OCI-LY1 (cell line): ENCODE results near the gene ABTB2.

Source experiments
- H2AFZ ChIP-seq: fragments of 200-600 bp; sonication (generic), shearing (Covaris generic); 2 replicates; pipeline ENCODE4 v1.6.0; 2014; ENCODE audit warnings: antibody characterized with exemption, mild to moderate bottlenecking, low read length
- H3F3A ChIP-seq: fragments of 200-600 bp; sonication (generic), shearing (Covaris generic); 2 replicates; pipeline ENCODE4 v1.6.0; 2014; ENCODE audit warnings: mild to moderate bottlenecking, antibody characterized with exemption, low read length, moderate library complexity; ENCODE audit not compliant: insufficient read depth
- H3K27ac ChIP-seq: fragments of 200-600 bp; sonication (generic); 2 replicates; pipeline ENCODE4 v1.5.1; 2014; ENCODE audit warnings: low read length, mixed run types, mild to moderate bottlenecking, low read depth; ENCODE audit not compliant: poor library complexity, severe bottlenecking
- H3K27me3 ChIP-seq: fragments of 200-600 bp; sonication (generic); 2 replicates; pipeline ENCODE4 v1.6.0; 2014; ENCODE audit warnings: antibody characterized with exemption, mild to moderate bottlenecking, low read length, moderate library complexity; ENCODE audit not compliant: insufficient read depth
- H3K36me3 ChIP-seq: fragments of 200-600 bp; sonication (generic); 2 replicates; pipeline ENCODE4 v1.6.1; 2014; ENCODE audit warnings: mild to moderate bottlenecking, antibody characterized with exemption, low read length, moderate library complexity, mixed read lengths; ENCODE audit not compliant: insufficient read depth
- H3K4me1 ChIP-seq: fragments of 200-600 bp; sonication (generic); 2 replicates; pipeline ENCODE4 v1.5.1; 2014; ENCODE audit warnings: mild to moderate bottlenecking, low read length, moderate library complexity; ENCODE audit not compliant: insufficient read depth, severe bottlenecking
- H3K4me2 ChIP-seq: fragments of 200-600 bp; sonication (generic), shearing (Covaris generic); 2 replicates; pipeline ENCODE4 v1.6.1; 2014; ENCODE audit warnings: low read length
- H3K4me3 ChIP-seq: fragments of 200-600 bp; sonication (generic); 2 replicates; pipeline ENCODE4 v1.5.1; 2014; ENCODE audit warnings: low read length, low read depth, mild to moderate bottlenecking, mixed read lengths; ENCODE audit not compliant: poor library complexity, severe bottlenecking
- H3K79me2 ChIP-seq: fragments of 200-600 bp; shearing (Covaris generic); 2 replicates; pipeline ENCODE4 v1.6.1; 2016; ENCODE audit warnings: mixed run types, low read length, mixed read lengths; ENCODE audit not compliant: insufficient read depth
- H3K9ac ChIP-seq: fragments of 200-600 bp; sonication (generic), shearing (Covaris generic); 2 replicates; pipeline ENCODE4 v1.6.1; 2014; ENCODE audit warnings: mild to moderate bottlenecking, low read length, mixed read lengths
- H3K9me2 ChIP-seq: fragments of 200-600 bp; sonication (generic), shearing (Covaris generic); 2 replicates; pipeline ENCODE4 v1.6.1; 2014; ENCODE audit warnings: low read depth, mild to moderate bottlenecking, low read length, mixed read lengths
- H3K9me3 ChIP-seq: fragments of 200-600 bp; shearing (Covaris generic); 2 replicates; pipeline ENCODE4 v1.6.1; 2014; ENCODE audit warnings: low read length, mixed read lengths
- H4K20me1 ChIP-seq: fragments of 200-600 bp; sonication (generic), shearing (Covaris generic); 2 replicates; pipeline ENCODE4 v1.6.0; 2016; ENCODE audit warnings: mild to moderate bottlenecking, low read length; ENCODE audit not compliant: insufficient read depth
- EZH2 ChIP-seq: fragments of 200-600 bp; sonication (generic), shearing (Covaris generic); IDR thresholded peaks from 2 replicates; pipeline ENCODE4 v1.8.0; 2017; ENCODE audit warnings: borderline replicate concordance, mixed run types, mild to moderate bottlenecking, antibody characterized with exemption, low read length, moderate library complexity, mixed read lengths
- TF ChIP-seq, protein P1 (sequence below): fragments of 200-600 bp; sonication (generic), shearing (Covaris generic); IDR thresholded peaks from 2 replicates; pipeline ENCODE4 v1.5.1; 2017; ENCODE audit warnings: mild to moderate bottlenecking, antibody characterized with exemption, low read length, moderate library complexity, mixed read lengths

The ABTB2 gene

GRCh38 chr11:34359548-34359891 lies 1.7 kb upstream of the ABTB2 start:
- Histone ChIP-seq H3K4me3 (no peak overlapping the region), H3K4me1 (peaks cover 16% of the 10 kb centered on the region), H3K27me3 (0 out of 2 replicates have a peak, but pooled peaks cover 4% of the 10 kb centered on the region), H3K36me3 (no peaks in the 10 kb centered on the region), H2AFZ (no peak overlapping the region), H3K27ac (no peak overlapping the region), H3K9ac (no peak overlapping the region), H3K4me2 (no peak overlapping the region), H4K20me1 (no peaks in the 10 kb centered on the region), H3F3A (no peaks in the 10 kb centered on the region), H3K9me2 (no peaks in the 10 kb centered on the region), H3K79me2 (no peaks in the 10 kb centered on the region), H3K9me3 (no peaks in the 10 kb centered on the region)
- TF ChIP-seq, protein P1, sequence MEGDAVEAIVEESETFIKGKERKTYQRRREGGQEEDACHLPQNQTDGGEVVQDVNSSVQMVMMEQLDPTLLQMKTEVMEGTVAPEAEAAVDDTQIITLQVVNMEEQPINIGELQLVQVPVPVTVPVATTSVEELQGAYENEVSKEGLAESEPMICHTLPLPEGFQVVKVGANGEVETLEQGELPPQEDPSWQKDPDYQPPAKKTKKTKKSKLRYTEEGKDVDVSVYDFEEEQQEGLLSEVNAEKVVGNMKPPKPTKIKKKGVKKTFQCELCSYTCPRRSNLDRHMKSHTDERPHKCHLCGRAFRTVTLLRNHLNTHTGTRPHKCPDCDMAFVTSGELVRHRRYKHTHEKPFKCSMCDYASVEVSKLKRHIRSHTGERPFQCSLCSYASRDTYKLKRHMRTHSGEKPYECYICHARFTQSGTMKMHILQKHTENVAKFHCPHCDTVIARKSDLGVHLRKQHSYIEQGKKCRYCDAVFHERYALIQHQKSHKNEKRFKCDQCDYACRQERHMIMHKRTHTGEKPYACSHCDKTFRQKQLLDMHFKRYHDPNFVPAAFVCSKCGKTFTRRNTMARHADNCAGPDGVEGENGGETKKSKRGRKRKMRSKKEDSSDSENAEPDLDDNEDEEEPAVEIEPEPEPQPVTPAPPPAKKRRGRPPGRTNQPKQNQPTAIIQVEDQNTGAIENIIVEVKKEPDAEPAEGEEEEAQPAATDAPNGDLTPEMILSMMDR: peak; percentile 30; the same call in 1 of the 2 replicates
- no peak for TF ChIP-seq EZH2

DNA sequence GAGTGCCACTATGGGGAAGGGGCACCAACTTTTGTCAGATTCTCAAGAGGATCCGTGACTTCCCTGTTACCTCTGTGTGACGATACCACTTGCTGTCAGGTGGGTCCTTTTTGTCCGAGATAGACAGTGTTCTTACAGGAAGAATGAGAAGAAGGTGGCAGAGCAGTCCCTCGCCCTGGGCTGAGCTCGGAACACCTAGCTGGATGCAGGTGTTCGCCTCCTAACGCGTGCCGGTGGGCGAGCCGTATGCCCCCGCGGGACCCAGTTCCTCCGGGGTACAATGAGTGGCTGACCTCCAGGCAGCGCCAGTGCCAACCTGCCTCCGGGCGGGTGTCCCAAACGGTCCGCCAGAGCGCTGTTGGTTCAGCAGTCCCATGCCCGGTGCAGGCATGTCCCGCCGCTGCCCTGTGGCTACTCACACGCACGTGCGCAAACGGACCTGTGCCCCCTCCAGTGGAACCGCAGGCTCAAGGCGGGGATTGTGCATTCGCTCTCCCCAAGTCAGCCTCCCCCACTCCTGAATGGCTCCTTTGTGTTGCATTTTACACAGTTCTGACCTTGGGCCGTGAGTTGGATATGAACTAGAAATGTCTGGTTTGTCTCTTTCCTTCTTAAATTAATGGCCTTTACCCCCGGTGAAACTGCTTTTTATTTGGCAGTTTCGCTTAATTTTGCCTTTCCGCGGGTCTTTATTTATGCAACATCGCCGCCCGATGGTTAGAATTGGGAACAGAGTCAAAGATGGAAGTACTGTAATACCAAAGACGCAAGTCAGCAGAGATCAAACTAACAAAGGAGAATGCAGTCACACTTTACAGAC lies 1.1 kb upstream of the ABTB2 start:
- Histone ChIP-seq H3K4me2 (peak overlapping the region; percentile 78), H3K36me3 (no peaks in the 10 kb centered on the region), H3K27me3 (0 out of 2 replicates have a peak, but pooled peaks cover 2% of the 10 kb centered on the region), H3K79me2 (no peaks in the 10 kb centered on the region), H3K9me2 (no peaks in the 10 kb centered on the region), H4K20me1 (no peaks in the 10 kb centered on the region), H3K4me1 (peaks cover 16% of the 10 kb centered on the region), H3K9ac (peak overlapping the region; percentile 36; the same call in 1 of the 2 replicates), H3K4me3 (peak overlapping the region; percentile 61), H3K9me3 (no peaks in the 10 kb centered on the region), H3K27ac (no peak overlapping the region), H3F3A (no peaks in the 10 kb centered on the region), H2AFZ (0 out of 2 replicates have a peak overlapping the region, but pooled peaks have one; percentile 58)
- TF ChIP-seq, protein P1: peak; percentile 99
- no peak for TF ChIP-seq EZH2

GRCh38 chr11:34358258-34358727 lies 483 bp upstream of the ABTB2 start:
- H2AFZ ChIP-seq: 0 out of 2 replicates have a peak overlapping the region, but pooled peaks have one; percentile 58
- H3K79me2 ChIP-seq: no peaks in the 10 kb centered on the region
- H4K20me1 ChIP-seq: no peaks in the 10 kb centered on the region
- peak overlapping the region; percentile 36; the same call in 1 of the 2 replicates for H3K9ac ChIP-seq
- H3K27ac ChIP-seq: no peak overlapping the region
- no peak for TF ChIP-seq EZH2
- TF ChIP-seq, protein P1: no peak
- peak overlapping the region; percentile 78 for H3K4me2 ChIP-seq
- H3K36me3 ChIP-seq: no peaks in the 10 kb centered on the region
- H3K4me3 ChIP-seq: peak overlapping the region; percentile 61
- H3K27me3 ChIP-seq: no peaks in the 10 kb centered on the region
- H3K9me2 ChIP-seq: no peaks in the 10 kb centered on the region
- H3K4me1 ChIP-seq: peaks cover 16% of the 10 kb centered on the region
- H3F3A ChIP-seq: no peaks in the 10 kb centered on the region
- no peaks in the 10 kb centered on the region for H3K9me3 ChIP-seq
